OCI-LY1 (cell line): Measurements from ENCODE around the gene MXD4.

ENCODE experiments used
- EZH2 ChIP-seq: fragments of 200-600 bp; sonication (generic), shearing (Covaris generic); IDR thresholded peaks from 2 replicates; pipeline ENCODE4 v1.8.0; 2017; ENCODE audit warnings: borderline replicate concordance, mixed run types, mild to moderate bottlenecking, antibody characterized with exemption, low read length, moderate library complexity, mixed read lengths
- TF ChIP-seq, protein P1 (sequence below): fragments of 200-600 bp; sonication (generic), shearing (Covaris generic); IDR thresholded peaks from 2 replicates; pipeline ENCODE4 v1.5.1; 2017; ENCODE audit warnings: mild to moderate bottlenecking, antibody characterized with exemption, low read length, moderate library complexity, mixed read lengths

- TF ChIP-seq, protein P1, sequence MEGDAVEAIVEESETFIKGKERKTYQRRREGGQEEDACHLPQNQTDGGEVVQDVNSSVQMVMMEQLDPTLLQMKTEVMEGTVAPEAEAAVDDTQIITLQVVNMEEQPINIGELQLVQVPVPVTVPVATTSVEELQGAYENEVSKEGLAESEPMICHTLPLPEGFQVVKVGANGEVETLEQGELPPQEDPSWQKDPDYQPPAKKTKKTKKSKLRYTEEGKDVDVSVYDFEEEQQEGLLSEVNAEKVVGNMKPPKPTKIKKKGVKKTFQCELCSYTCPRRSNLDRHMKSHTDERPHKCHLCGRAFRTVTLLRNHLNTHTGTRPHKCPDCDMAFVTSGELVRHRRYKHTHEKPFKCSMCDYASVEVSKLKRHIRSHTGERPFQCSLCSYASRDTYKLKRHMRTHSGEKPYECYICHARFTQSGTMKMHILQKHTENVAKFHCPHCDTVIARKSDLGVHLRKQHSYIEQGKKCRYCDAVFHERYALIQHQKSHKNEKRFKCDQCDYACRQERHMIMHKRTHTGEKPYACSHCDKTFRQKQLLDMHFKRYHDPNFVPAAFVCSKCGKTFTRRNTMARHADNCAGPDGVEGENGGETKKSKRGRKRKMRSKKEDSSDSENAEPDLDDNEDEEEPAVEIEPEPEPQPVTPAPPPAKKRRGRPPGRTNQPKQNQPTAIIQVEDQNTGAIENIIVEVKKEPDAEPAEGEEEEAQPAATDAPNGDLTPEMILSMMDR, result no peak
- TF ChIP-seq EZH2, result no peak
These were observed at the start of gene MXD4 for GRCh38 chr4:2261853-2262144.
